Activated CD4-positive, alpha-beta memory T cell treated with anti-CD3 and anti-CD28 coated beads for 36 hours (primary cell): ENCODE data around the gene HS2ST1. TPM values are rescaled to one million over a fixed set of nuclear protein-coding genes. Genes with fewer than 3 reads are reported as not detected.

Experiments used
- CTCF ChIA-PET: fragments of 350-600 bp; sonication (Branson Sonifier 250); formaldehyde crosslinking; loops from one replicate; lab custom pipeline; 2021; ENCODE audit warnings: antibody characterized with exemption, inconsistent platforms; lab: Charles Lee
- POLR2A ChIA-PET: fragments of 350-600 bp; sonication (Branson Sonifier 250); formaldehyde crosslinking; loops from one replicate; lab custom pipeline; 2021; ENCODE audit warnings: antibody characterized with exemption; lab: Charles Lee
- DNase-seq: peaks from one replicate; pipeline ENCODE4 v3.0.0-alpha.2; 2020
- H3K27ac Mint-ChIP-seq: one replicate; pipeline ENCODE4 v1.8.0; 2021; ENCODE audit warnings: mixed read lengths
- H3K27me3 Mint-ChIP-seq: one replicate; pipeline ENCODE4 v1.8.0; 2021; ENCODE audit warnings: mixed read lengths
- H3K36me3 Mint-ChIP-seq: one replicate; pipeline ENCODE4 v1.8.0; 2021; ENCODE audit warnings: mixed read lengths
- H3K4me1 Mint-ChIP-seq: one replicate; pipeline ENCODE4 v1.8.0; 2021; ENCODE audit warnings: low read depth, mixed read lengths
- H3K4me3 Mint-ChIP-seq: one replicate; pipeline ENCODE4 v1.8.0; 2021; ENCODE audit warnings: mild to moderate bottlenecking, mixed read lengths
- H3K9me3 Mint-ChIP-seq: one replicate; pipeline ENCODE4 v1.8.0; 2021; ENCODE audit warnings: mixed read lengths
- intact Hi-C: fragments of 100-400 bp; cut with micrococcal nuclease; formaldehyde crosslinking; loops from one replicate; pipeline ENCODE4 v1.15.1; 2023
- total RNA-seq, 2 experiments: library from RNA; stranded (reverse); gene quantifications; one replicate each; pipeline ENCODE4 v1.2.3, GENCODE V29; 2021

HS2ST1 gene
- total RNA-seq, 2 experiments from 2014 or later: 16.4 to 16.5 TPM

DNA sequence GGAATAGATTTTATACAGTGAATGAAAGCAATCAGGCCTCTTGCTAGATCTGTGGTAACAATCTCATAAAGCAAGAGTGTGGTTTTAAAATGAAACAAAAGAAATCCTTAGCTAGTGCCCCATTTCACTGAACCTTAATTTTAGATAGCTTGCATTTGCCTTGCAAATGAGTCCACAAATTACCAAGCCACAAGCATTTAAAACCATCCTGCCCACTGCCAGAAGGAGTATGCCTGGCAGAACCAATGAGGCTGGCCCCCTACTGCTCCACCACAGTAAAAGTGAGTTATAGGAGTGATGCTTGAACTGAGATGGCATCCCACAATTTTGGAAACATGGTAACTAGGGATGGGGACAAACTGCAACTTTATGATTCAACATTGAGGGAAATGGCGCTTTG is 207.8 kb downstream of the HS2ST1 start:
- no peak overlapping the region for H3K27ac Mint-ChIP-seq
- H3K4me3 Mint-ChIP-seq: no peak overlapping the region
- no peaks in the 10 kb centered on the region for H3K4me1 Mint-ChIP-seq
- ChIA-PET POLR2A (no interaction called here), CTCF (interaction anchor here (1.2 kb wide), 1 partner anchor 159 kb away, joined by 3 read pairs; no protein-coding TSS in a partner anchor)
- no peaks in the 10 kb centered on the region for H3K27me3 Mint-ChIP-seq
- intact Hi-C loops: no loop called here
- H3K9me3 Mint-ChIP-seq: no peaks in the 10 kb centered on the region
- no peak for DNase-seq
- H3K36me3 Mint-ChIP-seq: no peaks in the 10 kb centered on the region

DNA sequence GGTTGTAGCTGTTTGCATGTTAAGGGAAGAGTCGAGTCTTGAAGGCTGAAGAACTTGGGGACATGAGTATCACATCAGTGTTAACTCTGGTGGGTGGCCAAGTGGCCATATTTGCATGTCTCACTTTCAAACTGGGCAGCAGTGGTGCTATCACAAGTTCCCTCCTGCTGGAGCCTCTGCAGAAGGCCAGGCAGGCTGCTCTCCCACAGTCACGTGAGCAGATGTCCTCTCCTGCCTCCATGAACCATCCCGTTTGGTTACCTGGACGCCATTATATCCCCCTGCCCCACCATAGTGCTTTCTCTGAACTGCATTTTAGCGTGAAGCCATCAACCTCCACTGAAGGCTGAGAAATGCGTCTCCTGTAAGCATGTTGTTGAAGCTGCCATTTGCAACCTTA is 209.2 kb downstream of the HS2ST1 start:
- H3K4me3 Mint-ChIP-seq: no peak overlapping the region
- no peak overlapping the region for H3K27ac Mint-ChIP-seq
- H3K9me3 Mint-ChIP-seq: no peaks in the 10 kb centered on the region
- no peak for DNase-seq
- H3K4me1 Mint-ChIP-seq: no peaks in the 10 kb centered on the region
- intact Hi-C loops: no loop called here
- H3K27me3 Mint-ChIP-seq: peaks cover 3% of the 10 kb centered on the region
- ChIA-PET POLR2A (no interaction called here), CTCF (interaction anchor here (1.1 kb wide), 1 partner anchor 743 kb away, joined by 5 read pairs; no protein-coding TSS in a partner anchor)
- H3K36me3 Mint-ChIP-seq: no peaks in the 10 kb centered on the region

- ChIA-PET POLR2A (no interaction called here), CTCF (interaction anchor here (0.6 to 1.3 kb wide), 2 partner anchors 168 to 382 kb away, joined by 3 read pairs; no protein-coding TSS in a partner anchor)
- Mint-ChIP-seq H3K27ac (no peak overlapping the region), H3K4me1 (peaks cover 5% of the 10 kb centered on the region), H3K36me3 (no peaks in the 10 kb centered on the region), H3K4me3 (no peak overlapping the region), H3K27me3 (peaks cover 16% of the 10 kb centered on the region), H3K9me3 (no peaks in the 10 kb centered on the region)
- intact Hi-C loops: no loop called here
- no peak for DNase-seq
Observed at GRCh38 chr1:87126886-87127505, 212.6 kb downstream of the HS2ST1 start.

DNA sequence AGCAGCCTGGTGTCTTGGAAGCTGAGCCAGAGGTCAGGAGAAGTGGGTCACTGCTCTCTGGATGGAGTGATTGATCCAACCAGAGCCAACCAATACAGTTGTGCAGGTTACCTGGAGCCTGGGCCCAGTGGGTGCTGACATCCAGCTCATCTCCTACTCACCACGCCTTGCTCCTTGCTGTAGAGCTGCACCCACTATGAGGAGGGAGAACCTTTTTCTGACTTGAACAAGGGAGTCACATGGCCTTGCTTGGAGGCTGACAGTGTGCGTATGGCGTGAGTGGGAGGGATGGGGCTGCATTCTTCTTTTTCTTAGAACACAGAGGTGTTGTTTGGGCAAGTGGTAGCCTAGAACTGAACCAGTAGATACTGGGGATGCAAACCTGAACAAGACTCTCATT is 213.1 kb downstream of the HS2ST1 start:
- no peak overlapping the region for H3K4me3 Mint-ChIP-seq
- intact Hi-C loops: no loop called here

DNA sequence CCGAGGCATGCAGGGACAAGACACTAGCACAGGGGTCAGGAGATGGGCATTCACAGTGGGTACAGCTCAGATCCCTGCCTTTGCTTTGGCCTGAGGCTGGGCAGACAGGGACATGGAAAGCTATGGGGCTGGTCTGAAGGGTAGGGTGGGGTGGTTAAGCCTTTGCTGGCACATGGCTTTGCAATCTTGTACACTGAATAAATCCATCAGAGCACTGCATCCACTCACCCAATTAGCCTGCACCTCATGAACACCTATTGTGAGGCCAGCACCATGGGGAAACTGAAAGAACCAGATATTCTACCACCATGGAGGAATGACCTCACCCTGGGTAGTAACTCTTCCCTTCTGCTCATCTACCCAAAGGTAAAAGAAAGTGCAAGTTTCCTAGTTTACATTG is 214.6 kb downstream of the HS2ST1 start:
- ChIA-PET CTCF (no interaction called here), POLR2A (no interaction called here)
- Mint-ChIP-seq H3K27ac (no peak overlapping the region), H3K4me1 (peaks cover 10% of the 10 kb centered on the region), H3K27me3 (peaks cover 28% of the 10 kb centered on the region), H3K4me3 (no peak overlapping the region), H3K36me3 (no peaks in the 10 kb centered on the region), H3K9me3 (no peaks in the 10 kb centered on the region)
- intact Hi-C loops: no loop called here
- no peak for DNase-seq

More for the DNA sequence above, 213.1 kb downstream of the HS2ST1 start:
- Mint-ChIP-seq H3K36me3 (no peaks in the 10 kb centered on the region), H3K9me3 (no peaks in the 10 kb centered on the region), H3K27ac (no peak overlapping the region), H3K27me3 (peaks cover 20% of the 10 kb centered on the region), H3K4me1 (peaks cover 7% of the 10 kb centered on the region)
- CTCF ChIA-PET: interaction anchor here (0.6 to 1.3 kb wide), 2 partner anchors 168 to 382 kb away, joined by 3 read pairs; no protein-coding TSS in a partner anchor
- no peak for DNase-seq
- POLR2A ChIA-PET: no interaction called here

- Mint-ChIP-seq H3K27me3 (peaks cover 28% of the 10 kb centered on the region), H3K27ac (no peak overlapping the region), H3K9me3 (no peaks in the 10 kb centered on the region), H3K36me3 (no peaks in the 10 kb centered on the region), H3K4me1 (peaks cover 10% of the 10 kb centered on the region), H3K4me3 (no peak overlapping the region)
- ChIA-PET POLR2A (no interaction called here), CTCF (interaction anchor here (1.0 kb wide), 1 partner anchor 11 kb away, joined by 3 read pairs; no protein-coding TSS in a partner anchor)
- intact Hi-C loops: loop anchor here (2.0 to 5.0 kb wide), 4 partner anchors 47 to 823 kb away; partner anchors contain the start of gene LMO4
- DNase-seq: no peak
Observed at GRCh38 chr1:87129606-87130005, 215.2 kb downstream of the HS2ST1 start.

GRCh38 chr1:87130438-87130837 is 216.0 kb downstream of the HS2ST1 start:
- H3K27ac Mint-ChIP-seq: no peak overlapping the region
- no peak for DNase-seq
- ChIA-PET POLR2A (no interaction called here), CTCF (interaction anchor here (1.0 to 1.1 kb wide), 2 partner anchors 12 to 35 kb away, joined by 3 read pairs; no protein-coding TSS in a partner anchor)
- peaks cover 10% of the 10 kb centered on the region for H3K4me1 Mint-ChIP-seq
- H3K9me3 Mint-ChIP-seq: no peaks in the 10 kb centered on the region
- no peak overlapping the region for H3K4me3 Mint-ChIP-seq
- H3K36me3 Mint-ChIP-seq: no peaks in the 10 kb centered on the region
- H3K27me3 Mint-ChIP-seq: peaks cover 29% of the 10 kb centered on the region
- intact Hi-C loops: loop anchor here (2.0 to 5.0 kb wide), 4 partner anchors 48 to 822 kb away; partner anchors contain the start of gene LMO4

GRCh38 chr1:87131809-87132283 is 217.4 kb downstream of the HS2ST1 start:
- no peak overlapping the region for H3K27ac Mint-ChIP-seq
- no peaks in the 10 kb centered on the region for H3K9me3 Mint-ChIP-seq
- peak overlapping the region; percentile 70 for H3K4me3 Mint-ChIP-seq
- CTCF ChIA-PET: interaction anchor here (0.9 to 1.2 kb wide), 3 partner anchors 26 to 822 kb away, joined by 3 read pairs; no protein-coding TSS in a partner anchor
- POLR2A ChIA-PET: no interaction called here
- DNase-seq: peak; percentile 79
- intact Hi-C loops: loop anchor here (2.0 to 5.0 kb wide), 4 partner anchors 50 to 821 kb away; partner anchors contain the start of gene LMO4
- H3K36me3 Mint-ChIP-seq: no peaks in the 10 kb centered on the region
- peaks cover 32% of the 10 kb centered on the region for H3K27me3 Mint-ChIP-seq
- H3K4me1 Mint-ChIP-seq: peaks cover 10% of the 10 kb centered on the region

GRCh38 chr1:87132284-87132870 is 217.9 kb downstream of the HS2ST1 start:
- no peak overlapping the region for H3K27ac Mint-ChIP-seq
- POLR2A ChIA-PET: no interaction called here
- H3K4me1 Mint-ChIP-seq: peaks cover 10% of the 10 kb centered on the region
- H3K9me3 Mint-ChIP-seq: no peaks in the 10 kb centered on the region
- H3K27me3 Mint-ChIP-seq: peaks cover 32% of the 10 kb centered on the region
- intact Hi-C loops: loop anchor here (5.0 kb wide), 3 partner anchors 50 to 195 kb away; partner anchors contain the start of gene LMO4
- no peaks in the 10 kb centered on the region for H3K36me3 Mint-ChIP-seq
- CTCF ChIA-PET: no interaction called here
- H3K4me3 Mint-ChIP-seq: peak overlapping the region; percentile 70
- no peak for DNase-seq

GRCh38 chr1:87134061-87134460 is 219.6 kb downstream of the HS2ST1 start:
- POLR2A ChIA-PET: no interaction called here

DNA sequence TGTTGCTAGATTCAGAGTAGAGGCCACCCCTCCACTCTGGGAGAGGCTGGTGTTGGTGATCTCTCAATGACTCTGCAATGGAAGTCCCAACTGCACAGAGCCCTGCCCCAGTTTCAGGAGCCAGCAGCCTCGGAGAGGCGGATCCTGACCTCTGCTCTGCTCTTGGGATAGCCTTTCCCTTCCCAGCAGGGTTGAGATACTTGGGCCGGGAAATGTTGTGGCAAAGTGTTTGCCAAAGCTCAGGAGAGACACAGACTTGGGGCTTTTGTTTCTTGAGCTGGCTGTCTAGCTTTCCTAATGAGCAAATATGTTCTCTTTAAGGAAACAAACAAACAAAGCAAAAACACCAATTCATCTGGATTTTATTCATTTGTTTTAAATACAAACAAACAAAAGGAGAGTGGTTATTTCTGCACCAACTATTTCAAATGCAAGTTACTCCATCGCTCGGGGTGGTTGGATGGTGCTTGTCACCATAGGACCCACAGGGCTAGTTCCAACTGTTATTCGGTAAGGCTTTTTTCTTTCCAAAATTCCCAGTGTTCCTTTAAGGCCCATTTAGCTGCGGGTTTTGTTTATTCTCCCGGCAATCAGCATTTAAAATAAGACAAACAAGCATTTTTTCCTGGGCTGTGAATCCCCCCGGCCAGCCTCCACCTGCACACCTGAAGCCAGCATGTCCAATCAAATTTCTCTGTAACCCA is 220.3 kb downstream of the HS2ST1 start:
- Mint-ChIP-seq H3K4me3 (no peak overlapping the region), H3K4me1 (peaks cover 10% of the 10 kb centered on the region)
- CTCF ChIA-PET: interaction anchor here (0.6 kb wide), 1 partner anchor 192 kb away, joined by 3 read pairs; no protein-coding TSS in a partner anchor

More at GRCh38 chr1:87134061-87134460, 219.6 kb downstream of the HS2ST1 start:
- Mint-ChIP-seq H3K4me3 (no peak overlapping the region), H3K27ac (no peak overlapping the region), H3K4me1 (peaks cover 10% of the 10 kb centered on the region), H3K36me3 (no peaks in the 10 kb centered on the region), H3K9me3 (no peaks in the 10 kb centered on the region), H3K27me3 (peaks cover 32% of the 10 kb centered on the region)
- no peak for DNase-seq
- intact Hi-C loops: loop anchor here (5.0 kb wide), 3 partner anchors 52 to 193 kb away; partner anchors contain the start of gene LMO4
- CTCF ChIA-PET: interaction anchor here (1.2 kb wide), 1 partner anchor 13 kb away, joined by 3 read pairs; no protein-coding TSS in a partner anchor

More for the DNA sequence above, 220.3 kb downstream of the HS2ST1 start:
- H3K27ac Mint-ChIP-seq: no peak overlapping the region
- H3K36me3 Mint-ChIP-seq: no peaks in the 10 kb centered on the region
- peaks cover 29% of the 10 kb centered on the region for H3K27me3 Mint-ChIP-seq
- POLR2A ChIA-PET: no interaction called here
- DNase-seq: no peak
- intact Hi-C loops: loop anchor here (5.0 kb wide), 3 partner anchors 52 to 193 kb away; partner anchors contain the start of gene LMO4
- H3K9me3 Mint-ChIP-seq: no peaks in the 10 kb centered on the region
